Esophagus squamous epithelium (tissue), 5 donors: ENCODE data around the gene ZBTB2. TPM values are rescaled to one million over a fixed set of nuclear protein-coding genes. Genes with fewer than 3 reads are reported as not detected.

Experiments used
- DNase-seq: peaks from one replicate; lab custom pipeline; 2025; lab: John Stamatoyannopoulos, UW
- H3K27ac ChIP-seq, 4 donors: fragments of 200-600 bp; sonication (generic); one replicate each; pipeline ENCODE4 v1.5.1; 2016 to 2019; ENCODE audit warnings: mild to moderate bottlenecking in 1 of 4
- H3K27me3 ChIP-seq, 4 donors: fragments of 200-600 bp; sonication (generic); 1 replicate in 3 of 4; 2 replicates in 1 of 4; pipeline versions ENCODE4 v1.5.1 to v1.6.0; 2017 to 2021; ENCODE audit warnings: antibody characterized with exemption in 1 of 4
- H3K36me3 ChIP-seq, 3 donors: fragments of 200-600 bp; sonication (generic); one replicate each; pipeline ENCODE4 v1.5.1; 2016 to 2019
- H3K4me1 ChIP-seq, 3 donors: fragments of 200-600 bp; sonication (generic); one replicate each; pipeline ENCODE4 v1.5.1; 2017 to 2019
- H3K4me3 ChIP-seq, 4 donors: fragments of 200-600 bp; sonication (generic); 1 replicate in 3 of 4; 2 replicates in 1 of 4; pipeline ENCODE4 v1.5.1; 2016 to 2019; ENCODE audit warnings: mild to moderate bottlenecking in 2 of 4, moderate library complexity in 1 of 4
- H3K9me3 ChIP-seq, 3 donors: fragments of 200-600 bp; sonication (generic); one replicate each; pipeline ENCODE4 v1.5.1; 2016 to 2019
- POLR2A ChIP-seq, 4 donors: fragments of 450-650 bp; IDR thresholded peaks; one replicate each; pipeline ENCODE4 v1.6.1; 2017; ENCODE audit warnings: antibody characterized with exemption in 4 of 4, mild to moderate bottlenecking in 4 of 4, moderate library complexity in 3 of 4
- WGBS, 2 donors: methylation state at CpG; one replicate each; pipeline ENCODE4 v1.1.5; 2018; 5-methylcytosine and 5-hydroxymethylcytosine counted together
- intact Hi-C: fragments of 100-400 bp; cut with DNase I; formaldehyde crosslinking; loops from one replicate; pipeline ENCODE4 v1.15.0; 2022
- total RNA-seq, 4 donors: library from RNA; depleted of rRNA; stranded (reverse); fragments of >200 nt; gene quantifications; one replicate each; pipeline ENCODE4 v1.1.0, GENCODE V29; 2016
- TF ChIP-seq, protein P1 (sequence below), 6 experiments: fragments of 450-650 bp in 4 of 6; fragments of 200-600 bp in 2 of 6; sonication (generic) in 2 of 6; IDR thresholded peaks; one replicate each; pipeline ENCODE4 v1.5.1; 2016 to 2019; ENCODE audit warnings: antibody characterized with exemption in 6 of 6, mild to moderate bottlenecking in 4 of 6, moderate library complexity in 4 of 6
- donor health status: DM: yes; HTN: yes; CAD: no.

Gene ZBTB2
- total RNA-seq, 4 donors from 2014 or later: 4.2 to 11.3 (median 7.4) TPM

DNA sequence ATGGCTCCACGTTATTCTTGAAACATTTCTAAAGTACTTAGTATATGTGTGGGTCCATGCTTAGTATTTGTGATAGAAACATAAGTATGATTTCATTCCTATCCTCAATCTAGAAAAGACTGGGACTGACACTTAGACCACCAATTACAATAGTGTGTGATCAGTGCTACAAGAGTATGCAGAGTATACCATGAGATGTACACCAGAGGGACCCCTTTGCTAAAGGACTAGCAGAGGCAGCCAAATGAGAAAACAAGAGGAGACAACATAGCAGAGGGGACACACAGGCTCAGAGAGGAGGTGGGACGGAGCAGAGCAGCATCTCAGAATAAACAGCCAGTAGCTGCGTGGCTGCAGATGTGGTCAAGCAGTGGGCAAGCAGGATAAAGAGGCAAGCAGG is 39.5 kb upstream of the ZBTB2 start:
- Histone ChIP-seq H3K27me3 (no peaks in the 10 kb centered on the region), H3K27ac (no peak overlapping the region), H3K4me1 (peaks cover 0 to 3% (median 0%) of the 10 kb centered on the region in 3 donors), H3K4me3 (no peak overlapping the region), H3K9me3 (no peaks in the 10 kb centered on the region), H3K36me3 (peaks cover 0 to 80% (median 5%) of the 10 kb centered on the region in 3 donors)
- no peak for DNase-seq
- TF ChIP-seq POLR2A (IDR thresholded peaks at IDR 0.05): no peak
- TF ChIP-seq, protein P1, sequence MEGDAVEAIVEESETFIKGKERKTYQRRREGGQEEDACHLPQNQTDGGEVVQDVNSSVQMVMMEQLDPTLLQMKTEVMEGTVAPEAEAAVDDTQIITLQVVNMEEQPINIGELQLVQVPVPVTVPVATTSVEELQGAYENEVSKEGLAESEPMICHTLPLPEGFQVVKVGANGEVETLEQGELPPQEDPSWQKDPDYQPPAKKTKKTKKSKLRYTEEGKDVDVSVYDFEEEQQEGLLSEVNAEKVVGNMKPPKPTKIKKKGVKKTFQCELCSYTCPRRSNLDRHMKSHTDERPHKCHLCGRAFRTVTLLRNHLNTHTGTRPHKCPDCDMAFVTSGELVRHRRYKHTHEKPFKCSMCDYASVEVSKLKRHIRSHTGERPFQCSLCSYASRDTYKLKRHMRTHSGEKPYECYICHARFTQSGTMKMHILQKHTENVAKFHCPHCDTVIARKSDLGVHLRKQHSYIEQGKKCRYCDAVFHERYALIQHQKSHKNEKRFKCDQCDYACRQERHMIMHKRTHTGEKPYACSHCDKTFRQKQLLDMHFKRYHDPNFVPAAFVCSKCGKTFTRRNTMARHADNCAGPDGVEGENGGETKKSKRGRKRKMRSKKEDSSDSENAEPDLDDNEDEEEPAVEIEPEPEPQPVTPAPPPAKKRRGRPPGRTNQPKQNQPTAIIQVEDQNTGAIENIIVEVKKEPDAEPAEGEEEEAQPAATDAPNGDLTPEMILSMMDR (IDR thresholded peaks at IDR 0.05): no peak
- 83 to 96% methylated on average over 3 of the region's 3 CpGs for WGBS, 2 donors
- intact Hi-C loops: no loop called here

DNA sequence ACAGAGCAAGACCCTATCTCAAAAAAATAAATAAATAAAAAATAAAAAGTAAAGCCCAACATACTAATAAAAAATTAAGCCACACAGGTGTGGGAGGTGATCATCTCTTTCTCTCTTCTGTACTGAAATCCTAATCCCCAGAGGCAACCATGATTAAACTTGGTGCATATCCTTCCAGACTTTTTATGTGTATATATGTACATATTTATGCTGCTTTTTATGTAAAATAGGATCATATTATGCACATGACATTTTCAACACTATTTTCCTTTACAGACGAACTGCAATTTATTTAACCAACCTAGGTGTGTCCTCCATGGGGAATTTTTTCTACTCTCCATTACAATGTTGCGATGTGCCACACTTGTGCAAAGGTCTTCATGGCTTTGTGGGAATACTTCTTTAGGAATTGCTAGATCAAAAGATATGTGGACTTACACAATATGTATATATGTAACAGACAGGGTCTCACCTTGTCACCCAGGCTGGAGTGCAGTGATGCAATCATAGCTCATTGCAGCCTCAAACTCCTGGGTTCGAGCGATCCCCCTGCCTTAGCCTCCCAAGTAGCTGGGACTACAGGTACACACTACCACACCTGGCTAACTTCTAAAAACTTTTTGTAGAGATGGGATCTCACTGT is 36.9 kb upstream of the ZBTB2 start:
- WGBS, 2 donors: 90 to 93% methylated on average over 3 to 4 of the region's 4 CpGs
- Histone ChIP-seq H3K4me3 (no peak overlapping the region), H3K27ac (no peak overlapping the region), H3K36me3 (peaks cover 0 to 96% (median 5%) of the 10 kb centered on the region in 3 donors), H3K4me1 (peaks cover 0 to 11% (median 0%) of the 10 kb centered on the region in 3 donors), H3K9me3 (no peaks in the 10 kb centered on the region), H3K27me3 (no peaks in the 10 kb centered on the region)
- DNase-seq: no peak
- no peak for TF ChIP-seq POLR2A (IDR thresholded peaks at IDR 0.05)
- TF ChIP-seq, protein P1 (IDR thresholded peaks at IDR 0.05): no peak
- intact Hi-C loops: no loop called here

DNA sequence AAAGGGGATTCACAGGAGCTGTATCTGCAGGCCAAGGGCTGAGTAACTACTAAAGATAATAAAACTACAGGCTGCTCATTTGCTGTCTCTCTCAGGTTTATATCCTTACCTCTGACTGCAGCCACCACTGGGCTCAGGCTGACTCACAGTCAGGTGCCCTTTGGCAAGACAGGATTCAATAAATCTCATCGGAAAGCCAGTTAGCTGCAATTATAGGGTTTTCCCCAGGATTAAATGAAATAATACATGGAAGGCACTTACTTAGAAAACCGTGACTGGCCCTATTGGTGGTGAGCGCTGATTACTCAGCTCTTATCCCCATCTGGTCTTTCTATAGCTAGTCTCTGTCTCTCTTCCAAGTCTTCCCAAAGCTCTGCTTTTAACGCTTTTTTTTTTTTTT is 34.2 kb upstream of the ZBTB2 start:
- Histone ChIP-seq H3K9me3 (no peaks in the 10 kb centered on the region), H3K27ac (no peak overlapping the region), H3K4me3 (no peak overlapping the region), H3K27me3 (no peaks in the 10 kb centered on the region), H3K36me3 (peaks cover 0 to 96% (median 0%) of the 10 kb centered on the region in 3 donors), H3K4me1 (peaks cover 0 to 11% (median 0%) of the 10 kb centered on the region in 3 donors)
- intact Hi-C loops: no loop called here
- DNase-seq: no peak
- TF ChIP-seq, protein P1 (IDR thresholded peaks at IDR 0.05): no peak
- no peak for TF ChIP-seq POLR2A (IDR thresholded peaks at IDR 0.05)
- 40 to 65% methylated on average over 4 of the region's 4 CpGs for WGBS, 2 donors

DNA sequence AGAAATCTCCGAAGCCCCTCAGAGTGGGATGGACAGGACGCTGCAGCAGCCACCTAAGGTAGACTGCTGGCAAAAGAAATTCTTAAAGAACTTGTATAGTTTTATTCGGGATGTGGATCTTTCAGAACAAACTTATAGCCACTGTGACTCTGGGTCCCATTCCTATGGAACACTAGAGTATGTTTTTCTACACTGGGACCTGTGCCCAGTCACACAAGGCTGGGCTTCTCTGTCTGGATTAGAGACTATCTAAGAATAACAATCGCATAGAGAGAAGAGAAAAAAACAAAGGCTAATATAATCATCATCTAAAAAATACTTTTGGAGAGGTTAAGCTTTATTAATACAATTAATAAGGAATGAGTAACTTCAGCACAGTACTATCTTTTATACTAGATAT is 31.6 kb upstream of the ZBTB2 start:
- H3K4me3 ChIP-seq: no peak overlapping the region
- peaks cover 0 to 96% (median 0%) of the 10 kb centered on the region in 3 donors for H3K36me3 ChIP-seq
- intact Hi-C loops: no loop called here
- H3K27me3 ChIP-seq: no peaks in the 10 kb centered on the region
- TF ChIP-seq POLR2A (IDR thresholded peaks at IDR 0.05): no peak
- TF ChIP-seq, protein P1 (IDR thresholded peaks at IDR 0.05): no peak
- H3K9me3 ChIP-seq: no peaks in the 10 kb centered on the region
- H3K4me1 ChIP-seq: peaks cover 0 to 11% (median 0%) of the 10 kb centered on the region in 3 donors
- H3K27ac ChIP-seq: no peak overlapping the region
- DNase-seq: no peak
- 79 to 86% methylated on average over 4 of the region's 4 CpGs for WGBS, 2 donors

DNA sequence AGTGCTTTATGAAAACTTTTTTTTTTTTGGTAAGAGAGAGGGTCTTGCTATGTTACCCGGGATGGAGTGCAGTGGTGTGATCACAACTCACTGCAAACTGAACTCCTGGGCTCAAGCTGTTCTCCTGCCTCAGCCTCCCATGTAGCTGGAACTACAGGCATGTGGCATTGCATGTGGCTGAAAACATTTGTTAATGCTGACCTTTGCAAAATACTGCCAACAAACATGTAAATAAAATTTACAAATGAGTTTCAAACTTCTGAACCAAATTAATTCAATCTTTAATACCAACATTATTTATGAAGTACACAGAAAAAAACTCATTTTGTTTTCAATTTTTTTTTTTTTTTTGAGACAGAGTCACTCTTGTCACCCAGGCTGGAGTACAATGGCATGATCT is 26.1 kb upstream of the ZBTB2 start:
- Histone ChIP-seq H3K4me3 (no peak overlapping the region), H3K27me3 (no peaks in the 10 kb centered on the region), H3K27ac (no peak overlapping the region), H3K9me3 (no peaks in the 10 kb centered on the region), H3K36me3 (peaks cover 5 to 94% (median 8%) of the 10 kb centered on the region in 3 donors), H3K4me1 (no peaks in the 10 kb centered on the region)
- no peak for DNase-seq
- intact Hi-C loops: no loop called here
- TF ChIP-seq, protein P1 (IDR thresholded peaks at IDR 0.05): no peak
- TF ChIP-seq POLR2A (IDR thresholded peaks at IDR 0.05): no peak
- WGBS, 2 donors: 73 to 100% methylated on average over 1 of the region's 1 CpG
